NCI-H1105 treated with DMSO at 0.1 percent for 48 hours (cell line): ENCODE data around the gene FAM53B.

Source experiments
- DNase-seq: peaks from one replicate; lab custom pipeline; 2025; lab: John Stamatoyannopoulos, UW

FAM53B gene

DNA sequence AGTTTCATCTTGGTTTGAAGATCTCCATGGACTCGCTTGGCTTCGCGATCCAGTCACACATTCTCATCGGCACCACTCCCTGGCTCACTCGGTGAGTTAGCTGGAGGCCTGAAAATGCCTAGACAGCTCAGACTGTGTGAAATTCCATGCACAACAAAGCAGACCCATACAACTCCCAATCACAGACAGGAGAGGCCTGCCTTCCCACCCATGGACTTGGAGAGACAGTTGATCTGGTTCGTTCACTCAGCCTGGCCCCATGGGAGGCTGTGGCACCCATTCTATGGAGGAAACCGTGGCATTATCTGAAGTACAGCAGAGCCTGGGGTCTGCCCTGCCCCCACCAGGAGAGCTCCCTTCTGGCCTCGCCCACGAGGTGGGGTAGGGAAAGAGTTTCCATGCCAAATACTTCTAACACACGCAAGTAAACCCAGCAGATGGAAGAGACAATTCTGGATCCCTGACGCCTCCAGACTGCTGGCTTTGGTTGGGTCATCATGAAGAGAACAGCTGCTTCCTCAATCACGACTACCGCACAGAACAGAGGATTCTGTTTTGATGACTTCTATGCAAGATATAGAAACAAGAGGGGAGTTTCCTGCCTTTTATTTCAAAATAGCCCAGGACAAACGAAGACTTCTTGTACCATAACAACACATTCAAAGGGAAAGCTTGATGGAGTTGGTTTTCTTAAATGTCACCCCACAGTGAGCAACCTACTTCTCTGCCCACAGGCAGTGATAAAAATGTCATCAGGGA, 15.9 kb downstream of the FAM53B start:
- DNase-seq = no peak

DNA sequence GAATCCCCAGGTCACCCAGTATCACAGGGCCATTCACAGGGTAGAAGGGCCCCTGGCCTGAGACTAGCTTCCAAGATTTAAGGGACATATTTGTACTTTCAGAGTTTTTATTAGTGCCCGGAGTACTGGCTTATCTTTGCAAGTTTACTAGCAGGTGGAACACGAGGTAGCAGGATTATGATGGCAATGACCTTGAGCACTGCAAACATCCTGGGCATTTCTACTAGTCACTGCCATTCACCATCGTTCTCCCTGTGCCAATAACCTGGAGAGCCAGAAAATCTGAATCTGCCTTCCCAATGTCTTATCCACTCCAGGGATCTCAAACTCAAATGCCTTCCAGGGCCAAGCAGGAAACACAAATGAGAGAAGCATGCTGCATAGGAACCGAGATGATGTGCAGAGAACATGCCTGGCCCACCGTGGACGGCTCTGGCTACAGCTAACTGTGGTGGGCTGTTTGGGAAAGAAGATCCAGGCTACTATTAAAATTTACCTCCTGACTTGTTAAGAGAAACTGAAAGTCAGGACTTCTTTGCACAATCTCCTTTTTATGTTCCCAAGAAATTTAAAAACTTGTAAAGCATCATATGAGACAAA, 16.7 kb downstream of the FAM53B start:
- DNase-seq = no peak

DNA sequence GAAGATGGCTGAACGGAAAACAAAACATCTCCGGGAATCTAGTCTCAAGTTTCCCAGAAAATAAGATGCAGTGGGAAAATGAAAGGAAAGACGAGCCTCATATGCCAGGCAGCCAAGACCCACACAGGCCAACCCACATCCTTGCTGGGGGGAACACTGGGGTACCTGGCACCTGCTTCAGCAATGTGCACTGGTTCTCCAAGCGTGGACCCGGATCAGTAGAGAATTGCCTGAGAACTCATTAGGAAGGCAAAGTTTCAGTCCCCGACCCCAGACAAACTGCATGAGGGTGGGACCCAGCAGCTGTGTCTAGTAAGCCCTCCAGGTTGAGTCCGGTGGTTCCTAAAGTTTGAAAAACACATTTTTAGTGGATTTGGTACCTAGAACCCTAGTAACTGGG, 18.4 kb downstream of the FAM53B start:
- no peak for DNase-seq

DNA sequence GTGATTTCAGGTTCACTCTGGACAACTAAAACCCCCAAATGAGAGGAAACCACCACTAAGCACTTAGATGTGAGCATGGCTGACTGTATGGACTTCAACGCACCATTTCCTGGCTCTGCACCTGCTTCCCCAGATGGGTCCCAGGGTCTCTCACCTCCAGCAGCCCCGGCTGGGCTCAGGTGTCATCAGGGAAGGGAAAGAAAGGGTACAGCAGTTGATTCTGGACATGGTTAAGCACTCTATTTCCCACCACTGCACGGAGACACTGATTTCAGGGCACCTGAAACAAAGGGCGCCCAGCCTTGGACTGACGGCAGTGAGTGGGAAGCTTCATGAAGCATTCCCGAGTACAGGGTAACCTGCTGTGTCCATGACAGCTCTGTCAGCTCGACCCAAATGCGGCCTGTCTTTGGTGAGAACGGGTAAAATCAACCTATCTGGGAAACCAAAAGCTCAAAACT, 19.0 kb downstream of the FAM53B start:
- DNase-seq = no peak

DNA sequence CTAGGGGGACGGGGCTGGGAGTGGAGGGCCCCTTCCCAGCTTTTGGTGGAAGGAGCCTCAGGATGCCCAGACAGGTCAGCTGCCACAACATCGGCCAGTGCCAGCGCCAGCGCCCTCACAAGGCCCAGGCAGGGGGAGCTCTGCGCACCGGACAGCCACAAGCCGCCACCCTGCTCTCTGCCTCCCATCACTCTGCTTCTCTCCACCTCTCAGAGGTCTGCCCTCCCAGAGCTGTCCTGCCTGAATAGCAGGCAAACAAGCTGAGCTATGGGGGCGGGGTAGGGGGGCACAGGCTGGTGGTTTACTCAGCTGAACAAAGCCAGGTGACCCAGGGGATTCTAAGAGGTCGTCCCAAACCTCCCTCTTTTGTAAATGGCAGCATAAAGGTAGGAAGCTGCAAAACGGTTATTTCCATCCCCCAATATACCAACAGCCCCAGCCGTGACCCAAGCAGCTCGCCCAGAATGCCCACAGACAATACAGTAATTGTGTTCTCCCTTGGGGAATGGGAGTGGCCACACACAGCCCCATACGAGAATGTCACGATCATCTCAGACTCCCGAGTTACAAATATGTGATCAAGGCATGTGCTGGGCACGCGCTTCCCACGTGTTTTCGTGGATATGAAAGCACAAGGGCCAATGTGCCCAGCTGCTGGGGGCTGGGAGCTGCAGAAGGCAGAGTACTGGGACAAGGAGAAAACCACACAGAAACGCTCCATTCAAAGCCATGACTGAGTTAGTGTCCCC, 19.7 kb downstream of the FAM53B start:
- DNase-seq = no peak

DNA sequence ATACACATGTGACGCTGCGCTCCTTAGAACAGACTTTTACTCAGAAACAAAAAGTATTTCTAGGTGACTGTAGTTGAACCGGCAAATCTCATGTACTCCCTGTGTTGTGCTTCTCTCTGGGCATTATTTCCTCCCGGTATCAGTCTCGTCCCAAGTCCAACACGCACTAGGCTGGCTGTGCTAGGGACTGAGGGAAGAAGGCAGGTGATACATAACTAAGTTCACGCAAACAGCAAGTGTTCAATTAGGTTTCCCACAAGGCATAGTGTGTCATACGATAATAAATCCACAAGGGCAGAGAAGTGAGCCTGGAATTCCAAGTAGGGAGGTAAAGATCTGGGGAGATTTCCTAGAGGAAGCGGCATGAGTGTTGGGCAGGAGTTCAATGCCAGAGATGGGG, 20.4 kb downstream of the FAM53B start:
- no peak for DNase-seq

DNA sequence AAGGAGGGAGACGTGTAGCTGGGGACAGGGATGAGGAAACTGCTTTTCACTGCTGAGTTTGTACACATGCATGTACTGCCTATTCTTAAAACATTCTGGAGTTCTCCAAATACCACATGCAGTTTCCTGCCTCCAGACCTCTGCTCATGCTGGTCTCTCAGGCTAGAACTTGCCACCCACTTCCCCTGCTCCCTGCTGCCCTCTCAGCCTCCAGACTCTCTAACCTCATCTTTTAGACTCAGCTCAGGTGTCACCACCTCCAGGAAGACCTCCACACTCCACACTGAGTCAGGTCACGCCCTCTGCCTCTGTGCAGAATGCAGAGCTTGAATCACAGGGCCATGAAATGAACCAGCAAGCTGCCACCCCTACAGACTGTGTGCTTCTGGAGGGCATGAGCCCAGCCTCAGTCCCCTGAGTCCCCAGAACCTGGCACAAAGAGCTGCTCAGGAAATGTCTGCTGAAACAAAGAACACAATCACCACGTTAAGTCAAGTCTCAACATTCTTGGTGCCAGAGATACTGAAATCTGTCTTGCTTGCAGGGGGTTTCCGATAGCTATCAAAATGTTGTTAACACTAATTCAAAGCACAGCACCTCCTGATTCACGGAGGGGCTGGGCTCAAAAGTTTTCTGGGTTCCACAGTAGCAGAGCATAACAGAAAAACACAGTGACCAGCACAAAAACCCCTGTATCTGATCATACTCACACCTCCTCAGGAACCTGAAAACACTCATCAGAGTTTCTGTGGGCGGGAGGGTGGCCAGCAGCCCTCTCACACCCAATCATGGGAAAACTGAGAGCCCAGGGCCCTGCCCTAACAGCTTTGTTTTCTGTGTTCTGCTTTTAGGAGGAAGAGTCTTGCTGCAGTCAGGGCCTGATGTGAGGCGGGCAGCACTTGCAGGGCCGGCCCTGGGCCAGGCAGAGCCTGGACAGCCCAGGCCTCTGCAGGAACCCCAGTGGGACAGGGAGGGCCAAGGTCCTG, 21.1 kb downstream of the FAM53B start:
- DNase-seq = no peak

DNA sequence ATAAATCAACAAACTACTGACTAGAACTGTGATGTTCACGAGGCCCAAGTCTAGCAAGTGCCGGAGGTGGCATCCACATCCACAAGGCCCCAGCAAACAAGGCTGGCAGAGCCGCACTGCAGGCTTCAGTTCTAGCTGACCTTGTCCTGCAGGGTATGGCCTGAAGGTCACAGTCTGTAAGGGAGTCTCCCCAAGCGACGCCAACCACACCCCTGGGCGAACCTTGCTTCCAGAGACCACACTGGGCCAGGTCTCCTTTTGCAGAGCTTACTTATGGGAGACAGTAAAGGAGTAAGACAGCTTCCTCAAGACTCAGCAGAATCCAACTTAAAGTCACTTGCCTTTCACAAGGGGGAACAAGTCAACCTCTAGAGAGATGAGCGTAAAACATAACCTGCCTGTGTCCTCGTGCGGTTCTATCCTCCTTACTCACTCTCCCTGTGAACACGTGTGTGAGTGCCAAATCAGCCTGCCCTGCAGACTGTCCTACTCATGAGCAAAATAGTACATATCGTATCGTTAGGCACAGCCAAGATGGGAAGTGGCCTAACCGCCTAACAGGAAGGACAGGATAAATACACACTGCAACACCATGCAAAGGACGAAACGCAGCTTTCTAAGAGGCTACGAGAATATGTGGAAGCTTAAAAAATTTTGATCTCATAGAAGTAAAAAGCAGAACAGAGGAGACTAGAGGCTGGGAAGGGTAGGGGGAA, 22.7 kb downstream of the FAM53B start:
- no peak for DNase-seq

DNA sequence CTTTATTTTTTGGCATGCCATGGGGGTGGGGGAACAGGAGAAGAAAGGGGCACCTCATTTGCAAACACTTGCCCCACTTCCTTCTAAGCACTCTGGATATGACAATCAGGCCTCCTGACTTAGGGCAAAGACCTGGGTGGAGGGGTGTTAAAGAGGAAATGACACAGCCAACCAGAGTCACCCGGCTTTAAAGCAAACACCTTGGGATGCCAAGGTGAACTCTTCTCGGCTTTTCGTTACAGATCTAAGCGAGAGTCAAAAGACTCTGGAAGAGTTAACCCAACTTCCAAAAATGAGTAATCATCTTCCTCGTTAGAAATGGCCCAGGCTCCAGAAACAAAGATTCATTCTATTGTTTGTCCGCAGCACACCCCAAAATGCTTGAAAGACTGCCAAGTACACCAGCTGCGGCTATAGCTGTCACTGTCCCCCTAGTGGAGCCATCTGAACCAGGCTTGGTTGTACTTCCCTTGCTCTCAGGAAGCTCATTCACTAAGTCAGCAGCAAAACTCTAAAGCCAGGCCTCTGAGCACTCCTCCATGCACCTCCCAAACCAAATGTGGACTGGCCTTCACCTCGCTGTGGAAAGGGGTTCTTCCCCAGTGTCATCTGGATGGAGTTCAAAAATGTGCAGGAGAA, 24.8 kb downstream of the FAM53B start:
- peak; percentile 7 for DNase-seq

DNA sequence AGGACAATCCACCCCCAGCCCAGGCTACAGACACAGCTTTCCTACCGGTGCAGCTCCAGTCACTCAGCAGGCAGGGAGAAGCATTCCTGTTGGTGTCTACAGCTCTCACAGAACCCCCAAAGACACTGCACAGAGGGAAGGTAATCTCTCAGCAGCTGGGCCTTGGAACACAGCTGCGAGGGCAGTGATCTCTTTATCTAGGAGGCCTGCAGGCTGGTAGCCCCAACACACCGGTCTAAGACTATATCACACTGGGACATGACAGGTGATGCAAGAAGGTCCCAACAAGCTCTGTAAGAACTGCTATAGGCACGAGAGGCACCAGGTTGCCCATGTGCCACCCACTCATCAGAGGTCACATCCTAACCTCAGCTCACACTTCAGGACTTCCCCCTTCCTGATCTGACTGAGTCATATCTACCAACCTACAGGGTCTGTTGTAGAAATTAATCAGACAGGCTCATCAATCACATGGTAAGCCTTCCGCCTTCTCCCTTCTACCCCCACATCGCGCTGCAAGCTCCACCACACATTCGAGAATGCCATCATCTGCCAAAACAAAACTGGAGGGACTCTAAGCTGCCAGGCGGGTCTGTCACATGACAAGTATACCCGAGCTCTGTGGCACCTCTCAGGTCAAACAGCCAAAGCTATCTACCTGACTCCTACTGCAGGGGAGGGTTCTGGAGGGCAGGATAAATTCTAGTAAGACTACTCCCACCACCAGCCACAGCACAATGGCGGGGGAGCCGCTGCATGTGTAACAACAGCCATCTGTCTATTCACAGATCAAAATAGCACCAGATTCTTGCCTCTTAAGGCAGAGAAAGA, 26.1 kb downstream of the FAM53B start:
- no peak for DNase-seq

DNA sequence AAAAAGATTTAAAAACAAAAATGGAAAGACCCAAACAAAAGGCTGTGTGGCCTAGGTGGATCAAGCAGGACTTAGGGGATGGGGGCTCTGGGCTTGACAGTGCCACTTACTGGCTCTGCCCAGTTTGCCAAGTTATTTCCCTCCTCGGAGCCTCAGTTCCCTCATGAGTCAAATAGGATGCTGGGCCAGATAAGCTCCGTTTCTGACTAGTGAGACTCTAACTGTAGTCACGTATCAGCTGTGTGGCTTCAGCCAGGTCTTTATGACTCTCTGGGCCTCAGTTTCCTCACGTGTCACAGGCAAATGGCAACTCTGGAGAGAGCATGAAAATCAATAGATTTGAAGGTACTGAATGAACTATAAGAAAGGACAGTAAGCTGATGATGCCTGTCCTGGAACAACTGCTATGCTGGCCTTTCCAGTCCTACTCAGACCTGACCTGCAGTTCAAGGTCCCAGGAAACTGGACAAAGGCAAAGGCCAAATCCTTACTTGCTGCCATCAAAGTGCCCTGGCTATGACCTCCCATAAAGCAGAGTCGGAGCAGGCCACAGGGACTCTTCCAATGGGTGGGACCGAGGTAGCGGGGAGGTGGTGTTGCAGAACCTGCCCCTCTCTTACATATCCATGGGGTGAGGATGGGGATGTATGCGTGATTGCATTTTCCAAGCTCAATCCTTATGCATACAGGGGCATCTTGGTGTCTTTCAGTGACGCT, 27.0 kb downstream of the FAM53B start:
- DNase-seq = no peak

DNA sequence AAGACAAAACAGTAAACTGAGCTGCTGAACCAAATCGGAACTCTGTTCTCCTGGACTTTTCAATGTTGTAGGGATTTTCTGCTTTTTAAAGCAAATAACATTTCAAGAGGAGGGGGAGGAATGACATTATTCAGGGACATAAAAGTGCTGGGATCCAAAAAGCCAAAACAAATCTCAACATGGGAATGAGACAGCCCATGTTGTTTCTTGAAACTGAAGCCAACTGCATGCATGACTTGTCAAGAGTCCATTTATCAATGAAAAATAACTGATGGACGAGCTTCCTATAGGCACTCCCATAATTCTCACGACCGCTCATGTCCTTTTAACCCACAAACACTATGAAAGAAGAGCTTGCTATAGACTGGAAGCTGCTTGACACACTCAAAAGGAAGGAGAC, 27.8 kb downstream of the FAM53B start:
- no peak for DNase-seq

DNA sequence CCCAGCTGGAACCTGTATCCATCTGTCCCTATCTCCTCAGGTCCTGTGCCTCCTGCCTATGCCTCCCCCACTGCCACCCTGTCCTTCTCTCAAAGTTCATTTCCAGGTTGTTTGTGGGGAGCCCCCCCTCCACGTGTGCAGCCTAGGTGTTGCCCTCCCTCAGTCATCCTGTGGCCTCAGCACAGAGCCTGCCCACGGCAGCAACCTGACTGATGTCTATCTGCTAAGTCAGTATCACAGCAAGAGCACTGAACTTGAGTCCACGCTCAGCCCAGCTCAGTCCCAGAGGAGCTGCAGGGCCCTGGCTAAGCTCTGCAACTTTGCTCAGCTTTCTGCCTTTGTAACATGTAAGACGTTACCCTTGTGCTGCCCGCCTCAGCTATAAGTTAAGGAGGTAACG, 28.7 kb downstream of the FAM53B start:
- no peak for DNase-seq

DNA sequence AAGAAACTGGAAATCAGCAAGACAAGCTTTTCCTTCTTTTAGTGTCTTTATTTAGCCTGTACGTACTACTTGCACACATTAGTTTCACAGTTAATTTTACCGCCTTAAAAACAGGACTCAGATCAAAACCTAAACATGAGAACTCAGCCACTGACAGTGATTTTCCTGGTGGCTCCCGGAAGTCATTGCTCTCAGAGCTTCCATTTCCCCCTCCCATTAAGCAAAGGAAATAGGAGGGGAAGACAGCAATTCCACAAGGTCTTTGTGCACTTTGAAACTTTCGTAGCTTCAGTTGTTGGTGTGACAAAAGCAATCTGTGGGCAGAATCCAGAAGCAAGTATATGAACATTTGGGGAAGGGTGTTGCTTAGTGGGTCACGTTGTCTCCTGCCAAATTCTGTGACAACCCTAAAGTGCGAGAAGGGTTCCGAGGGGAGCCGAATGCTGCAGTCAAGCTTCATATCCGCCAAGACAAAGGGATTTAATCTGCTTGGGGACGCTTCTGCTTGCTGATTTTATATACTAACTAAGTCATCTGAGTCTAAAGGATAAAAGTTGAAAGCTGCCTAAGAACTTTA, 30.4 kb downstream of the FAM53B start:
- DNase-seq = no peak

DNA sequence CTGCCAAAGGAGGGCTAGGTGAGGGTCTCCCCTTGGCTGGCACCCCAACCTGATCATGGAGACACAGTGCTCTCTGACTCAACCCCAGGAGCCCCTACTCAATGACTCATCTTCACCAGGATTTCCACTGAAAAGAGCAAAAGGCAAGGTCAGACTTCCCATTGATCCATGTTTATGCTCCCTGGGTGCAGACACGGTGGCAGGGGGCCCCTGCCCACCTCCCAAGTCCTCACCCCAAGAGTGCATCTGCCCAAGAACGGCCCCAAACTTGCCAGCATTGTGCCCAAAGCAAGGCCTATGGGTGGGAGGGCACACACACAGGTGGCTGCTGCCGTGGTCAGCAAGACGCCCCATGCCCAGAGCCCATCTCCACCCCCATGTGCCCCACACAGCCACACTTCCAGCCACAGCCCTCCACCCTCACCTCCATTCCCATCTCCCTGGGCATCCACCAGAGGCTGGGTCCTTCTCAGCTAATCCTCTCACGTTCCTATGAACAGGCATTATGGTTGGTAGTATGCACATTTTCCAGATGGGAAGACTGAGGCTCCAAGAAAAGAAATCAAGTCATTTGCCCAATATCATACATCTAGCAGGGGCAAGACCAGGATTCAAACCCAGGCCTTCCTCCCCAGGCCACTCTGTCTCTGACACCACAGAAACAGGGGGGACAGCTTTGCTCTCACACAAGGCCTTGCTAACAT, 31.3 kb downstream of the FAM53B start:
- no peak for DNase-seq

DNA sequence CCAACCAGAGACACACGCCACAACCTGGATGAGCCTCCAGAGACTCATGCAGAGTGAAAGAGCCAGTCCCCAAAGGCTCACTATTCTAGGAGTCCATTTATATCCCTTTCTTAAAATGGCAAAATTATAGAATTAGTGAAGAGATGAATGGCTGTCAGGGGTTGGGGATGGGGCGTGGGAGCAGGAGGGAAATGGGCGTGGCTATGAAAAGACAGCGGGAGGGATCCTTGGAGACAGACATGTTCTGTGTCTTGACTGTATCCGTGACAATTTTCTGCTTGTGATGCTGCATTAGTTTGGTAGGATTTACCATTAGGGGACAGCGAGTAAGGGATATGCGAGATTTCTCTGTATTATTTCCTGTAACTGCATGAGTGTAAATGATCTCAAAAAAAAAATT, 33.0 kb downstream of the FAM53B start:
- DNase-seq = no peak

DNA sequence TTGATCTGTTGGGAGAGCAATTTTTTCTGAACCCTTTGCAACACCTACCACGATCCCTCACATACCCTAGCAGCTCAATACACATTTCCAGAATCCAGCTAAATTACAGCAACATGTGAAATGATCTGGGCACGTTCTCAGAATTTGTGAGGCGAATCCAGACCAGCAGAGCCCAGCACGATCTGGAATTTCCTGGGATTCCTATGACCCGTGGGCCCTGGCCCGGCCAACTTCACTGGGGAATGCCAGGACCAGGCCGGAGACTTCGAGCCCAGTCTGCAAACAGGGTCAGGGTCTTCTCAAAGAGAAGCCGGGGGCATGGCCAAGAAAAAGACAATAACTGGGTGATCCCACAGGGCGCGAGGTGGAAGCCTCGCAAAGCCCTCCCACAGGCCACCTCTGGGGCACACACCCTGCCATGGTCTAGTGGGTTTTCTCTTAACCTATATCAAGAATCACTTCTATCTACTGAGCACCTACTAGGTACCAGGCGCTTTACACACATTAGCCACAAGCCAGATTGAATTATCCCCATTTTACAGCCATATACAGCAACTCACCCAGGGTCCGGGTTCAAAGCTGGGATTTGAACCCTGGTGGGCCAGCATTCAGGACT, 33.8 kb downstream of the FAM53B start:
- no peak for DNase-seq

DNA sequence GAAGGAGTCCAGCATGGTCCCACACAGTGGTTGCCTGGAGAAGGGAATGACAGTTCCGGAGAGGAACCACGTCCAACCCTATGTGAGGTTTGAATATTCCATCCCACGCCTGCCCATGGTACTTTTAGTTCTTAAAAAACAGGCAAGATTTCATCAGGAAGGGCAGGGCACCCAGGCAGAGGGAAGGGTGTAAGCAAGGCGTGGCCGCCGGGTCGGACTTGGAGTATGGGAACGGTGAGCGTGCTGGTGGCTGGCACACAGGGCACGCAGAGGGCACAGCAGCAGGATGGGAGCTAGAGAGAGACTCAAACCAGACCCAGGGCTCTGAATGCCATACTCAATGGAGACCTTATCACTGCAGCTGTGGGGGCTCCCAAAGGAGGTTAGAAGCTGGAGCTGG, 34.3 kb downstream of the FAM53B start:
- no peak for DNase-seq
